ENCODE data around the gene CYP8B1. TPM values are rescaled to one million over a fixed set of nuclear protein-coding genes. Genes with fewer than 3 reads are reported as not detected.

The CYP8B1 gene
- total and polyA plus RNA-seq, 9 of the 15 experiments (the other 6 are each of a cell fraction or from before 2014, with no cell fraction given), result 0.04 TPM; not detected in 8

GRCh38 chr3:42904076-42904475 is 28.4 kb upstream of the CYP8B1 start (continued):
- TF ChIP-seq HOXB6 (CRISPR knock-in tag; IDR thresholded peaks at IDR 0.05; ENCODE audit: borderline replicate concordance), result no peak
- TF ChIP-seq PHB2 (IDR thresholded peaks at IDR 0.05; ENCODE audit: low read depth), result no peak
- no peak for TF ChIP-seq ZC3H11A (IDR thresholded peaks at IDR 0.05; ENCODE audit: low read depth, low read length)
- no peak for TF ChIP-seq GABPA (tag; conservative IDR thresholded peaks at IDR 0.05; ENCODE audit: low read depth)
- no peak for TF ChIP-seq TOE1 (IDR thresholded peaks at IDR 0.05; ENCODE audit: borderline replicate concordance)
- no peak for TF ChIP-seq TOE1 (CRISPR knock-in tag; IDR thresholded peaks at IDR 0.05; ENCODE audit: borderline replicate concordance, low read depth)
- no peak for TF ChIP-seq FOS (IDR thresholded peaks at IDR 0.05; ENCODE audit: extremely low read depth, insufficient read length)
- peak; percentile 58; the same call in 1 of the 2 replicates for TF ChIP-seq HINFP (tag; conservative IDR thresholded peaks at IDR 0.05; ENCODE audit: low read depth)
- no peak for TF ChIP-seq USF1 (CRISPR knock-in tag; IDR thresholded peaks at IDR 0.05)
- no peak for TF ChIP-seq CBFA2T3 (IDR thresholded peaks at IDR 0.05)
- no peak for TF ChIP-seq ZNF436 (CRISPR knock-in tag; IDR thresholded peaks at IDR 0.05)
- TF ChIP-seq OTX1 (CRISPR knock-in tag; IDR thresholded peaks at IDR 0.05), result 0 out of 2 replicates have a peak, but pooled peaks have one; percentile 44
- no peak for TF ChIP-seq ZFX (CRISPR knock-in tag; IDR thresholded peaks at IDR 0.05)
- TF ChIP-seq CLOCK (CRISPR knock-in tag; IDR thresholded peaks at IDR 0.05; ENCODE audit: borderline replicate concordance), result no peak
- no peak for TF ChIP-seq ZNF740 (CRISPR knock-in tag; IDR thresholded peaks at IDR 0.05)
- no peak for TF ChIP-seq ZNF740 (tag; IDR thresholded peaks at IDR 0.05)
- TF ChIP-seq HBP1 (CRISPR knock-in tag; IDR thresholded peaks at IDR 0.05), result 0 out of 2 replicates have a peak, but pooled peaks have one; percentile 41
- TF ChIP-seq CAMTA2 (CRISPR knock-in tag; conservative IDR thresholded peaks at IDR 0.05), result no peak
- no peak for TF ChIP-seq E2F1 (CRISPR knock-in tag; IDR thresholded peaks at IDR 0.05)
- no peak for TF ChIP-seq ARID2 (IDR thresholded peaks at IDR 0.05)
- no peak for TF ChIP-seq SP1 (CRISPR knock-in tag; IDR thresholded peaks at IDR 0.05)
- TF ChIP-seq ZNF785 (CRISPR knock-in tag; IDR thresholded peaks at IDR 0.05), result no peak

Data from K562 (cell line).